Thyroid gland (tissue), 4 donors: ENCODE results near the gene PDIA4. TPM values are rescaled to one million over a fixed set of nuclear protein-coding genes. Genes with fewer than 3 reads are reported as not detected.
"Not testable (repeated sequence)": the region's sequence is repeated elsewhere in the genome, so short reads cannot be mapped to it uniquely, and the experiment has no call there.

ENCODE experiments used
- DNase-seq, 2 donors: peaks; one replicate each; pipeline ENCODE4 v3.0.0-alpha.2; 2019
- H3K27ac ChIP-seq, 3 donors: fragments of 200-600 bp; sonication (generic); 1 replicate in 2 of 3; 2 replicates in 1 of 3; pipeline ENCODE4 v1.5.1; 2016 to 2019; ENCODE audit warnings: mild to moderate bottlenecking in 1 of 3, moderate library complexity in 1 of 3
- H3K27me3 ChIP-seq: fragments of 200-600 bp; sonication (generic); one replicate; pipeline ENCODE4 v1.5.1; 2019
- H3K36me3 ChIP-seq, 2 donors: fragments of 200-600 bp; sonication (generic); one replicate each; pipeline ENCODE4 v1.5.1; 2016 to 2019
- H3K4me1 ChIP-seq, 2 donors: fragments of 200-600 bp; sonication (generic); one replicate each; pipeline ENCODE4 v1.5.1; 2017 to 2019
- H3K4me3 ChIP-seq, 3 donors: fragments of 200-600 bp; sonication (generic); replicated peaks in 1 of 3; 1 replicate in 2 of 3; 2 replicates in 1 of 3; pipeline ENCODE4 v1.5.1; 2016; ENCODE audit warnings: mild to moderate bottlenecking in 1 of 3
- H3K9me3 ChIP-seq: fragments of 200-600 bp; sonication (generic); one replicate; pipeline ENCODE4 v1.5.1; 2017
- POLR2A ChIP-seq, 2 donors: fragments of 450-650 bp; IDR thresholded peaks; one replicate each; pipeline ENCODE4 v1.6.1; 2017; ENCODE audit warnings: antibody characterized with exemption in 2 of 2, mild to moderate bottlenecking in 2 of 2, moderate library complexity in 1 of 2
- WGBS, 2 donors: methylation state at CpG; one replicate each; pipeline ENCODE4 v1.1.5; 2017; 5-methylcytosine and 5-hydroxymethylcytosine counted together
- intact Hi-C: fragments of 100-400 bp; cut with DNase I; formaldehyde crosslinking; loops from one replicate; pipeline ENCODE4 v1.15.1; 2023
- total RNA-seq, 4 donors: library from RNA; depleted of rRNA; stranded (reverse); fragments of >200 nt; gene quantifications; one replicate each; pipeline ENCODE4 v1.2.3, GENCODE V29; 2016
- TF ChIP-seq, protein P1 (sequence below), 6 experiments: fragments of 200-600 bp in 3 of 6; fragments of 450-650 bp in 3 of 6; sonication (generic) in 3 of 6; IDR thresholded peaks; one replicate each; pipeline ENCODE4 v1.5.1; 2016 to 2019; ENCODE audit warnings: antibody characterized with exemption in 6 of 6, mild to moderate bottlenecking in 2 of 6, inconsistent platforms in 1 of 6, moderate library complexity in 1 of 6

PDIA4 gene
- total RNA-seq, 4 donors from 2014 or later: 172 to 749 (median 498) TPM

DNA sequence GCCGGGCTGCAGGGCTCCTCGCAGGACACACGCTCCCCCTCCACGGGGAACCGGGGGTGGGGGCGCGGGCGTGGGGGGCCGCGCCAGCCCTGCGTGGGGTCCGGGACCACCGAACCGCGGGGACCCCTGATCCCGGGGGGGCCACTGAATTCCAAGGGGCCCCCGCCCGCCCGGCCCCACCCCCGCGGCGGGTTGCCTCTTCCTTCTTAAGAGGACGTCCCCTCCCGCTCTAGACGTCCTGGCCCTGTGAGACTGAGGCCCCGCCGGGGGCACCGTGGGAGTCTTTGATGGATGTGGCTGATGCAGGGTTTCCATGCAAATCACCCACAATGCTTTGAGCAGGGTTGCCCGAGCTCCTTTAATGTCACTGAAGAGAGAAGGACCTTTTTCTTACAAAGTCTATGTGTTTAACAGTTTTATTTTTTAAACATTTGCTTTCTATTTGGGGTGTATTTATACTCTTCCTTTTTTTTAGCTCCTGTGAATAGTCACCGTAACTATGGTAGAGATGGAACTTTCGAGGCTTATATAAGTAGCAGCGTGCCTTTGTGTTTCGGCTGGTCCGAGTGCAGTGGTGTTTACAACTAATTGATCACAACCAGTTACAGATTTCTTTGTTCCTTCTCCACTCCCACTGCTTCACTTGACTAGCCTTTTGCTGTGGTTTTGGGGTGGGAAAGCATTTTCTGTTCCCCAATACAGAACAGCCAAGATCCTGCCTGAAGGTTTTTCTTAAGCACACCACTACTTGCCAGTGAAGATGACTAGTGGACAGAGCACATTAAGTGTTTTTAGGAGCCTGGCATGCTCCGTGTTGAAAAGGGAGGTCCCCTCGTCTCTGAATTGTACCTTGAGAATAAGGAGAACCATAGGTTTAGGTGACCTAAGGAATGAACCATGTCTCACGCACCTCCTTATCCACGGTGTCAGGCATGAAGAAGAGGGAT, 44.8 kb downstream of the PDIA4 start:
- Histone ChIP-seq H3K36me3 (no peaks in the 10 kb centered on the region), H3K27ac (no peak overlapping the region), H3K9me3 (no peaks in the 10 kb centered on the region), H3K4me1 (peaks cover 0 to 15% of the 10 kb centered on the region in 2 donors), H3K4me3 (peak overlapping the region; percentile 41 to 65 (median 57)), H3K27me3 (no peaks in the 10 kb centered on the region)
- intact Hi-C loops: no loop called here
- DNase-seq: peak; percentile 35 to 49
- WGBS, 2 donors: 1 to 2% methylated on average over 16 to 29 of the region's 38 CpGs
- TF ChIP-seq POLR2A (IDR thresholded peaks at IDR 0.05): peak in 1 of 2 donors; percentile 16
- TF ChIP-seq, protein P1, sequence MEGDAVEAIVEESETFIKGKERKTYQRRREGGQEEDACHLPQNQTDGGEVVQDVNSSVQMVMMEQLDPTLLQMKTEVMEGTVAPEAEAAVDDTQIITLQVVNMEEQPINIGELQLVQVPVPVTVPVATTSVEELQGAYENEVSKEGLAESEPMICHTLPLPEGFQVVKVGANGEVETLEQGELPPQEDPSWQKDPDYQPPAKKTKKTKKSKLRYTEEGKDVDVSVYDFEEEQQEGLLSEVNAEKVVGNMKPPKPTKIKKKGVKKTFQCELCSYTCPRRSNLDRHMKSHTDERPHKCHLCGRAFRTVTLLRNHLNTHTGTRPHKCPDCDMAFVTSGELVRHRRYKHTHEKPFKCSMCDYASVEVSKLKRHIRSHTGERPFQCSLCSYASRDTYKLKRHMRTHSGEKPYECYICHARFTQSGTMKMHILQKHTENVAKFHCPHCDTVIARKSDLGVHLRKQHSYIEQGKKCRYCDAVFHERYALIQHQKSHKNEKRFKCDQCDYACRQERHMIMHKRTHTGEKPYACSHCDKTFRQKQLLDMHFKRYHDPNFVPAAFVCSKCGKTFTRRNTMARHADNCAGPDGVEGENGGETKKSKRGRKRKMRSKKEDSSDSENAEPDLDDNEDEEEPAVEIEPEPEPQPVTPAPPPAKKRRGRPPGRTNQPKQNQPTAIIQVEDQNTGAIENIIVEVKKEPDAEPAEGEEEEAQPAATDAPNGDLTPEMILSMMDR (IDR thresholded peaks at IDR 0.05): no peak

DNA sequence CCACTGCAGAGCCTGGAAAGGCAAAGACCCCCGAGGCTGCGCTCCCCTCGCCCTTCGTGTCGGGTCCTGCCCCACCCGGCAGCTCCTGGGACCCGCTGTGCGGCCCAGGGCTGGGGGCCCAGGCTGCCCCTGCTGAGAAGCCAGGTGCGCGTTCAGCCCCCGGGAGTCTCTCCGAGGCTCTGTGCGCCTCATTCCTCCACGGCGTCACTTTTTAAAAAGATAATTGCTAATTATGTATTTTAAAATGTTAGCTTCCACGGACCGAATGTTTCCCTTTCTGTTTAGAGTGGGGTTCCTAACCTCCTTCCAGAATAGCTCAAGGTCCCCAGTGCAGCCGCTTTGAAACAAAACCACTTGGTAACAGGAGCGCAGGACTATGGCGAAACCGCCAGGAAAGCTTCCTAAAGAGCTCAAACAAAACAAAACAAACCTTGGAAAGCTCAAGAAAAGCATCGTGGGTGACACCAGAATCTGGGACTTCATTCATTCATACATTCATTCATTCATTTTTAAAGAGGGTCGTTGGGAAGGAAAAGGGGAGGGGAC, 45.6 kb downstream of the PDIA4 start:
- no peaks in the 10 kb centered on the region for H3K9me3 ChIP-seq
- no peak for TF ChIP-seq POLR2A (IDR thresholded peaks at IDR 0.05)
- TF ChIP-seq, protein P1 (IDR thresholded peaks at IDR 0.05): no peak
- DNase-seq: peak in 1 of 2 donors; percentile 35
- H3K27ac ChIP-seq: no peak overlapping the region
- no peaks in the 10 kb centered on the region for H3K27me3 ChIP-seq
- no peaks in the 10 kb centered on the region for H3K36me3 ChIP-seq
- 1% methylated on average over 22 to 23 of the region's 23 CpGs for WGBS, 2 donors
- H3K4me3 ChIP-seq: peak overlapping the region; percentile 41 to 65 (median 57)
- intact Hi-C loops: no loop called here
- peaks cover 0 to 11% of the 10 kb centered on the region in 2 donors for H3K4me1 ChIP-seq

DNA sequence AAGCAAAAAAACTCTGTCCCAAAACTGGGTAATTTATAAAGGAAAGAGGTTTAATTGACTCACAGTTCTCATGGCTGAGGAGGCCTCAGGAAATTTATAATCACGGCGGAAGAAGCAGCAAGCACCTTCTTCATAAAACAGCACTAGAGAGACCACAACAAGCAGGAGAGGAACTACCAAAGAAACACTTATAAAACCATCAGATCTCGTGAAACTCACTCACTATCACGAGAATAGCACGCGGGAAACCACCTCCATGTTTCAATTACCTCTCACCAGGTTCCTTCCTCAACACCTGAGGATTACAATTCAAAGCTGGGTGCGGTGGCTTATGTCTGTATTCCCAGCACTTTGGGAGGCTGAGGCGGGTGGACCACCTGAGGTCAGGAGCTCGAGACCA, 48.5 kb downstream of the PDIA4 start:
- Histone ChIP-seq H3K9me3 (no peaks in the 10 kb centered on the region), H3K36me3 (no peaks in the 10 kb centered on the region), H3K4me1 (peaks cover 0 to 11% of the 10 kb centered on the region in 2 donors), H3K27me3 (no peaks in the 10 kb centered on the region), H3K4me3 (no peak overlapping the region), H3K27ac (no peak overlapping the region)
- WGBS, 2 donors: 79 to 81% methylated on average over 9 of the region's 9 CpGs
- DNase-seq: no peak
- intact Hi-C loops: no loop called here
- no peak for TF ChIP-seq POLR2A (IDR thresholded peaks at IDR 0.05)
- TF ChIP-seq, protein P1 (IDR thresholded peaks at IDR 0.05): no peak

DNA sequence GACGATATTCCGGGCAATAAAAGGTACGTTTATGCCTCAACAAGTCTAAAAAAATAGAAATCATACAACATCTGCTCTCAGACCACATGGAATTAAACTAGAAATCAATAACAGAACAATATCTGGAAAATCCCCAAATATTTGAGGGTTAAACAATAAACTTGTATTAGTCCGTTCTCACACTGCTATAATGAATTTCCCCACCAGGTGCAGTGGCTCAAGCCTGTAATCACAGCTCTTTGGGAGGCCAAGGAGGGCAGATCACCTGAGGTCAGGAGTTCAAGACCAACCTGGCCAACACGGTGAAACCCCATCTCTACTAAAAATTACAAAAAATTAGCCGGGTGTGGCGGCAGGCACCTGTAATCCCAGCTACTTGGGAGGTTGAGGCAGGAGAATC, 49.2 kb downstream of the PDIA4 start:
- H3K9me3 ChIP-seq, DNase-seq, intact Hi-C loops, H3K27ac ChIP-seq, H3K27me3 ChIP-seq, H3K36me3 ChIP-seq, H3K4me3 ChIP-seq: not testable (repeated sequence)
- H3K4me1 ChIP-seq: peaks cover 0 to 11% of the 10 kb centered on the region in 2 donors
- 79 to 83% methylated on average over 7 of the region's 7 CpGs for WGBS, 2 donors

DNA sequence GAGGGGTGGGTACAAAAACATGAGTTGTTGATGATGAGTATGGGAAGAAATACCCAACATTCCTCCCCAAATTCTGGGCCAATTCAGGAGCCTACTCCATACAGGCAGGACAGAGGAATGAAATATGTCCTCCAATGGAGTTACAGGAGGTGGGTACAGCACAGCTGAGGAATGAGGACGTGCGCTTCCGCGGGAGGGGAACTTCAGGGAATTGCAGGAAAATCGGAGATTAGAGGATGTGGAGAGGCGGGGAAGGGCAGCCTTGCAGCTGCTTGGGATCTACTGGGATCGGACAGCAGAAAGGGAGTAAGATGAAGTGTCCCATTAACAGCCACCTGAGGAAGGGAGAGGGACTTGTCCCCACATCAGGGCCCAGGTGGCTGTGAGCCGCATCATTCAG, 50.2 kb downstream of the PDIA4 start:
- no peak for DNase-seq
- H3K4me3 ChIP-seq: no peak overlapping the region
- 63 to 75% methylated on average over 8 of the region's 8 CpGs for WGBS, 2 donors
- H3K27ac ChIP-seq: no peak overlapping the region
- TF ChIP-seq, protein P1 (IDR thresholded peaks at IDR 0.05): no peak
- TF ChIP-seq POLR2A (IDR thresholded peaks at IDR 0.05): no peak
- peaks cover 0 to 3% of the 10 kb centered on the region in 2 donors for H3K4me1 ChIP-seq
- intact Hi-C loops: no loop called here
- H3K27me3 ChIP-seq: no peaks in the 10 kb centered on the region
- no peaks in the 10 kb centered on the region for H3K9me3 ChIP-seq
- no peaks in the 10 kb centered on the region for H3K36me3 ChIP-seq
